HG02588 (cell line): ENCODE results near the gene PPEF2.

Experiments used
- ATAC-seq: cut with Tn5 transposase; IDR thresholded peaks from one replicate; pipeline ENCODE4 v1.9.1; 2021; ENCODE audit warnings: mild to moderate bottlenecking, moderate library complexity; ENCODE audit not compliant: unreplicated experiment

PPEF2 gene

GRCh38 chr4:75841641-75842520, 60.4 kb downstream of the PPEF2 start:
- ATAC-seq: no peak

DNA sequence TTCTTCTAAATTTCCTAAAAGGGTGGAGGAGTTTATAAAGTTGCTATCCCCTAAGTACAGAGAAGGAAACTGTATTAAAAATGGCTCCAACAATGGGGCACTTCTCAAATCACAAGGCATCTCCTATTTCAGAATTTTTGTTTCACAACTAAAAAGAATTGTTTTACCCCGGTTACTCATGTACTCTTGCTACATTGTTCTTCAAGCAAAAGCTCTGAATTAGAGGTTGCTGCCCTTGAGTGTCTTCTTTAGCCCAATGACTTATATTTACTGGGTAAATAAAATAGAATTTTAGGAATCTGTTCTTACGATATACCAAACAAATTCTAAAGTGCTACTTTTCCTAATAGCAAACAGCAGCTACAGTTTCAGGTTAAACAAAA, 67.5 kb downstream of the PPEF2 start:
- ATAC-seq: no peak

DNA sequence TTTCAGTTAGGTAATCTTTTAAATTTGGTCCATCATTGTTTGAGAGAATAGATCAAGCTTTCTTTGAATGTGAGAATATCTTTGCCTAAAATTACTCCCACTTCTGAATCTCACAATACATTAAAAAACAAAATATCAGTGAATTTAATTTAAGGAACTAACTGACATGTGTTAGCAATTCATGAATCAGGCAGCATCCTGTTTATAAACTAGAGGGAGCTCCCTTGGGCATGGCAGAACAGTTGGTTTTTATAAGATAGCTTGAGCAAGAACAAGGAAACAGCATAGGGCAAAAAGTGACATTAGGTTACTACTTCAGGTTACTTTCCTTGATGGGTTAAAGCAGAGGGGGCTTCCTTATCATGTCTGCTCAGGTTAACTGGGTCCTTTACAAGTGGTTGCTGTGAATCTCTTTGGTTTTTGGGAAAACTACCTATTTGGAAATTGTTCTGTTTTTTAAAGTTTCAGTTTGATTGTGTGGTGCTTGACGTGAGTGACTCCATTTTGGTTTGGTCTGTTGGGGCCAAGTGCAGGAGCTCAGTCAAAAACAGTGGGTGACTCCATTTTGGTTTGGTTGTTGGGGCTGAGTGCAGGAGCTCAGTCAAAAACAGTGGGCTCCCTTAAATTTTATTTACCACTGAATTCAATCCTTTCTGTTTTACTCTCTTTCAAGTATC, 68.0 kb downstream of the PPEF2 start:
- no peak for ATAC-seq

DNA sequence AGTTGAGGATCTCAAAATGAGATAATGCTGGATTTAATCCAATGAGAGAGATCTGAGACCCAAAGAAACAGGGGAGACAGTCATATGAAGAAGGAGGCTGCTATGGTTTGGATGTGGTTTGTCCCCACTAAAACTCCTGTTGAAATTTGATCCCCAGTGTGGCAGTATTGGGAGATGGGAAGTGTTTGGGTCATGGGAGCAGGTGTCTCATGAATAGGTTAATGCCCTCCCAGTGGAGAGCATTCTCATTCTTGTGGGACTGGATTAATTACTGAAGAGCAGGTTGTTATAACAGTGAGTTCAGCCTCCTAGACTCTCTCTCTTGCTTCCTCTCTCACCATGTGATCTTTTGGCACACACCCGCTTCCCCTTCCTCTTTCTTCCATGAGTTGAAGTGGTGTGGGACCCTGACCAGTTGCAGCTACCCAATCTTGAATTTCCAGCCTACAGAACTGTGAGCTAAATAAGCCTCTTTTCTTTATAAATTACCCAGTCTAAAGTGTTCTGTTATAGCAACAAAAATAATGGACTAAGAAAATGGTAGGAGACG, 70.3 kb downstream of the PPEF2 start:
- no peak for ATAC-seq

DNA sequence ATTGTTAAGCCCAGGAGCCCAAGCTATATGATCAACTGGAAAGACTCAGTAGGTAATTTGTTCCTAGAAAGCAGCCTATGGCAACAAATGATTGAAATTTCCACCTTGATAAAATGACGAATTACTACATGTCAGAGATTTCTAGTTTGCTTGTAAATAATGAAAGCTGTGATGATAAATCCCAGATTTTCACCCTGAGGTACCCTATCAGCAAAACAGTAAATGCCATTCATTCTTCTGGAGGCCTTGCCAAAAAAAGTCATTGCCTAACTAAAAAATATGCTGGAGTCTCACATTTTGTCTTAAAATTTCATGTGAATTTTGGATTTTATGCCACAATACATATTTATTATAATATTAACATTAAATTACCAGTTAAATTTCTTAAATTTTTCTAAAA, 71.3 kb downstream of the PPEF2 start:
- ATAC-seq: no peak

DNA sequence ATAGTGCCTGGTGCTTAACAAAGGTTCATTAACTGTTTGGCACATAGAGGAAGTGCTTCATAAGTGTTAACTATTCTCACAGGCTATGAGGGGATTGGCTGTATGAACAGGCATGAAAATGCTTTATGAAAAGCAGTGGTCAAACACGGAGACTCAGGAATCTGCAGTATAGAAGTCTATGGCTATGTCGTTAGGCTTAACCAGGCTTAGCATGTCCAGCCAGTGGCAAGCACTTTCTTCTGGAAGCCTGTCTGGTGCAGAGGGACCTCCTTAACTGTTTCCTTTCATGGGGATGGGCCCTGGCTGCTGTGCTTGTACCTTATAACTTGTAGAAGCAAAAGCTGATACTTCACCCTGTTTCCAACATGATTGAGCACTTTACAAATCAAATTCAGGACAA, 78.4 kb downstream of the PPEF2 start:
- no peak for ATAC-seq

DNA sequence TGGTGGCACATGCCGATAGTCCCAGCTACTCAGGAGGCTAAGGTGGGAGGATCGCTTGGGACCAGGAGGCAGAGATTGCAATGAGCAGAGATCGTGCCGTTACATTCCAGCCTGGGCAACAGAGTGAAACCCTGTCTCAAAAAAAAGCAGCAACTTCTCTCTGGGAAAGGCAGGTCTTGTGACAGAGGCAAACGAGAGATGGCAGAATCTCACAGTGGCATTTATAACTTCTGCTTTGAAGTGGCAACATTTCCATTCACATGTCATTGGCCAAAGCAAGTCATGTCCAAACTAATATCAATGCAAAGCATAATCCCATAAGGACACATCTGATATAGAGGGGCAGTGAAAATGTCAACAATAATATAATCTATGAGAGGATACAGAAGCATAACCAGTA, 79.8 kb downstream of the PPEF2 start:
- ATAC-seq: no peak

DNA sequence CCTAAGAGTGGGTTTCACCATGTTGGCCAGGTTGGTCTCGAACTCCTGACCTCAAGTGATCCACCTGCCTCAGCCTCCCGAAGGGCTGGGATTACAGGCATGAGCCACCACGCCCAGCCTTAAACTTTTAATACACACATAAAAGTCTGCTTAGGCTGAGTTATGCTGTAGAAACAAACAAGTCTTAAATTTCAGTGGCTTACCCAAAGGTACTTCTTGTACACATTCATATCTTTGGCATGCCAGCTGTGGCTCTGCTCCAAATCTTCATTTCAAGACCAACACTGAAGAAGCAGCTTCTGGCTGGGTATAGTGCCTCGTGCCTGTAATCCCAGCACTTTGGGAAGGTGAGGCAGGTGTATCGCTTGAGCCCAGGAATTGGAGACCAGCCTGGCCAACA, 80.3 kb downstream of the PPEF2 start:
- ATAC-seq: no peak

DNA sequence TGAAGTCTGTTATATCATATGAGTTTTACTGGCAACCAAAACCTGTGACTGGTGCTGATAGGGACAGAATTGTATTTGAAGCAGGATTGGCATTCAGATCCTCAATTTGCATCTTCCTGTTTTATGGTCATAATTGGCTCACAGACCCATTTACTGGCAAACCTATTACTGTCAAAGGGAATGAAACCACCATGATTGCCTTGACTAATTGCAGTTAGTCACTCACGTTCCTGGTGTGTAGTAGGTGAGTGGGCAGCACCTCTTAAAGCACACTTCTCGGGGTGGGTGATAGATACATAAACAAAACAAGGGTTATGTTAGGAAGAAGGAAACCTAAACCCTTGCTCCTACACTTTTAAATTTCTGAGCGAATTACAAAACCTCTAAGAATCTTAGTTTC, 81.0 kb downstream of the PPEF2 start:
- no peak for ATAC-seq

DNA sequence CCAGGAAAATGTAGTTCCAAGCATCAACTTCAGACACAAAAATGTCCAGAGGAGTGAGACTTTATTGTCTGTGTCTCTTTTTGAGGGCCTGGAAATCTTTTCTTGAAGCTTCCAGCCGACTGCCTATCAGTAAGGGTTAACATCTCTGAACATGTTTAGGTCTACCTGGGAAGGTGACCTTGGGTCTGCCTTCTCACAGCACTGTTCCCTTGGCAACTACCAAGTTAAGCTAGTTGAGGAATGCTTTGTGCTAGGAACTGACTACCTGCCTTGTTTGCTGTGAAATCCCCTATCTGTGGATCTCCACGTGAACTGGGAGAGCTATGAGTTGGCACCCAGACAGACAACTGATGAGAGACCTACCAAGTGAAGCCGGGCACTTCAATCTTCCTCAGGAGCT, 81.6 kb downstream of the PPEF2 start:
- no peak for ATAC-seq

DNA sequence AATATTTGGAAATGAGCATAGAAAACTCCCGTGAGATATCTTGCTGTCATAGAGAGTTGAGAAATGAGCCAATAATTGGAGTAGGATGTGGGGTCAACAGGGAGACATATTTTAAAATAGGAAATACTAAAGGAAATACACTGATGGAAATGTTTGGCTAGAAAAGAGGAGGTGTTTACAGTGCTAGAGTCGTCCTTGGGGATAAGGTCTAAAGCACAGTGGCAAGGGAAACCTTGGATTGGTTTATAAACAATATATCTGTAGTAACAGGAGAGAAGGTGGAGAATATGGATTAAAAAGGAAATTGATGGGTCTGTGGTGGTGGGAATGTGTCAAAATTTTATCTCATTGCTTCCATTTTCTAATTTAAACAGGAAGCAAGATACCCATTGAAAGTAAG, 82.1 kb downstream of the PPEF2 start:
- no peak for ATAC-seq

DNA sequence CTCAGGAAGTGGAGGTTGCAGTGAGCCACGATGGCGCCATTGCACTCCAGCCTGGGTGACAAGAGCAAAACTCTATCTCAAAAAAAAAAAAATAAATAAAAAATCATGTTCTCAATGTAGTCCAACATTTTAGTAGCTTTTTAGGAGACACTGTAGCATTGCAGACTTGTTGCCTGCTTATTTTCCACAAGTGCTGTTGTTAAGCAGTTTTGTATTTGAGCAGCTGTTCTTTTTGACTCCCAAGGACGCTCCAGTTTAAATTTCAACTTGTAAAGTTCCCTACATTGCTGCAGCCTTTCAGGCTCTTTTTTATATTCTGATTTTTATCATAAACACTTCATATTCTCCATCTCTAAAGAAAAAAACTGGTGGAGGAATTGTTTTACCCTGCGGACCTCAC, 83.1 kb downstream of the PPEF2 start:
- ATAC-seq: no peak

GRCh38 chr4:75817901-75818300, 84.4 kb downstream of the PPEF2 start:
- no peak for ATAC-seq
